K562 (cell line): ENCODE measurements around the gene GIPC3. TPM values are rescaled to one million over a fixed set of nuclear protein-coding genes. Genes with fewer than 3 reads are reported as not detected.
A peak's percentile ranks its signal among the peaks of the same experiment; 100 is the strongest.

Experiments
- CEBPG ChIP-seq, 3 experiments: fragments of 200-800 bp in 1 of 3; sonication (Bioruptor generic) in 1 of 3; sonication (generic) in 1 of 3; formaldehyde crosslinking in 1 of 3; IDR thresholded peaks in 2 of 3; conservative IDR thresholded peaks in 1 of 3; 2 replicates each; pipeline versions ENCODE4 v1.6.1 to v1.8.0; 2016 to 2022; ENCODE audit warnings: missing compliant biosample characterization in 2 of 3, missing genetic modification characterization in 2 of 3, mild to moderate bottlenecking in 1 of 3, missing genetic modification reagents in 1 of 3
- CHD4 ChIP-seq: fragments of 200-600 bp; sonication (generic); IDR thresholded peaks from 3 replicates; pipeline ENCODE4 v1.6.1; 2012; ENCODE audit warnings: low read depth, mild to moderate bottlenecking, mixed read lengths, low read length, inconsistent platforms; ENCODE audit not compliant: insufficient read depth, insufficient replicate concordance, poor library complexity, severe bottlenecking
- DNMT1 ChIP-seq: fragments of 450-650 bp; IDR thresholded peaks from 2 replicates; pipeline ENCODE4 v1.6.1; 2016; ENCODE audit warnings: antibody characterized with exemption, mild to moderate bottlenecking
- DPF2 ChIP-seq: fragments of 450-650 bp; IDR thresholded peaks from 2 replicates; pipeline ENCODE4 v1.6.1; 2016
- EHMT2 ChIP-seq: fragments of 450-650 bp; IDR thresholded peaks from 2 replicates; pipeline ENCODE4 v1.6.1; 2018; ENCODE audit warnings: antibody characterized with exemption
- EP400 ChIP-seq: fragments of 450-650 bp; IDR thresholded peaks from 2 replicates; pipeline ENCODE4 v1.6.1; 2017; ENCODE audit warnings: antibody characterized with exemption, mild to moderate bottlenecking, moderate library complexity
- ETS1 ChIP-seq: conservative IDR thresholded peaks from 2 replicates; pipeline ENCODE4 v1.6.1; 2011; ENCODE audit warnings: low read depth, mild to moderate bottlenecking, low read length; ENCODE audit not compliant: control insufficient read depth
- GTF2E2 ChIP-seq: fragments of 200-800 bp; sonication (Bioruptor generic); IDR thresholded peaks from 2 replicates; pipeline ENCODE4 v1.6.1; 2016; ENCODE audit warnings: missing genetic modification characterization, missing compliant biosample characterization
- KAT8 ChIP-seq: fragments of 450-650 bp; IDR thresholded peaks from 2 replicates; pipeline ENCODE4 v1.6.1; 2016; ENCODE audit warnings: low read depth, mild to moderate bottlenecking
- KLF16 ChIP-seq: IDR thresholded peaks from 2 replicates; pipeline ENCODE4 v1.6.1; 2016; ENCODE audit warnings: antibody characterized with exemption
- MAFF ChIP-seq: IDR thresholded peaks from 2 replicates; pipeline ENCODE4 v1.6.1; 2012; ENCODE audit warnings: low read length, improper control_type of control experiment
- MAZ ChIP-seq, 2 experiments: fragments of 450-650 bp in 1 of 2; sonication (generic) in 1 of 2; formaldehyde crosslinking; IDR thresholded peaks in 1 of 2; conservative IDR thresholded peaks in 1 of 2; 2 replicates each; pipeline versions ENCODE4 v1.4.0 to v1.5.0; 2020; ENCODE audit warnings: mild to moderate bottlenecking in 1 of 2, missing genetic modification reagents in 1 of 2
- MCM5 ChIP-seq: fragments of 450-650 bp; IDR thresholded peaks from 2 replicates; pipeline ENCODE4 v1.6.1; 2016; ENCODE audit warnings: low read depth
- MEIS2 ChIP-seq: fragments of 450-650 bp; IDR thresholded peaks from 2 replicates; pipeline ENCODE4 v1.6.1; 2014; ENCODE audit warnings: mild to moderate bottlenecking; ENCODE audit not compliant: partially characterized antibody
- NR2C2 ChIP-seq, 2 experiments: fragments of 200-800 bp in 1 of 2; sonication (Bioruptor generic) in 1 of 2; sonication (generic) in 1 of 2; formaldehyde crosslinking in 1 of 2; IDR thresholded peaks; 2 replicates each; pipeline versions ENCODE4 v1.6.1 to v1.8.0; 2016 to 2022; ENCODE audit warnings: mild to moderate bottlenecking in 1 of 2, missing compliant biosample characterization in 1 of 2, missing genetic modification characterization in 1 of 2, missing genetic modification reagents in 1 of 2
- PTTG1 ChIP-seq: fragments of 450-650 bp; IDR thresholded peaks from 2 replicates; pipeline ENCODE4 v1.6.1; 2016; ENCODE audit warnings: low read depth, mild to moderate bottlenecking, missing genetic modification characterization, missing compliant biosample characterization
- RBM15 ChIP-seq: fragments of 200-400 bp; formaldehyde crosslinking; IDR thresholded peaks from 2 replicates; pipeline ENCODE4 v1.6.1; 2018; ENCODE audit warnings: mild to moderate bottlenecking, low read length, moderate library complexity; ENCODE audit not compliant: insufficient read depth
- RHOXF2B ChIP-seq: fragments of 250-450 bp; sonication (Bioruptor Pico); conservative IDR thresholded peaks from 2 replicates; pipeline ENCODE4 v1.5.1; 2021
- SMAD1 ChIP-seq: fragments of 150-350 bp; IDR thresholded peaks from 2 replicates; pipeline ENCODE4 v1.6.1; 2014; ENCODE audit warnings: low read length, low read depth; ENCODE audit not compliant: partially characterized antibody
- SNIP1 ChIP-seq: fragments of 450-650 bp; IDR thresholded peaks from 2 replicates; pipeline ENCODE4 v1.7.1; 2017; ENCODE audit warnings: low read depth, mild to moderate bottlenecking
- U2AF1 ChIP-seq: fragments of 200-400 bp; formaldehyde crosslinking; optimal IDR thresholded peaks from 2 replicates; pipeline ENCODE3; 2017; ENCODE audit warnings: mild to moderate bottlenecking, low read depth, low read length, moderate library complexity
- XRCC5 ChIP-seq: fragments of 200-400 bp; formaldehyde crosslinking; IDR thresholded peaks from 2 replicates; pipeline ENCODE4 v1.6.1; 2017; ENCODE audit warnings: low read depth, mild to moderate bottlenecking, low read length
- ZNF143 ChIP-seq: sonication (generic); formaldehyde crosslinking; IDR thresholded peaks from 2 replicates; pipeline ENCODE4 v1.9.0; 2022; ENCODE audit warnings: mild to moderate bottlenecking, missing genetic modification reagents
- ZNF57 ChIP-seq: fragments of 450-650 bp; formaldehyde crosslinking; IDR thresholded peaks from 2 replicates; pipeline ENCODE4 v1.4.0; 2020; ENCODE audit warnings: mild to moderate bottlenecking, moderate library complexity
- ZNF79 ChIP-seq: fragments of 250-450 bp; sonication (Bioruptor Pico); IDR thresholded peaks from 2 replicates; pipeline ENCODE4 v1.4.0; 2020; ENCODE audit warnings: low read depth, mild to moderate bottlenecking, moderate library complexity
- polyA plus RNA-seq, 8 experiments: library from polyadenylated mRNA; depleted of rRNA in 4 of 8; stranded (reverse) in 5 of 8; unstranded in 3 of 8; fragments of >200 nt; fragmentation: Nextera tagmentation in 2 of 8; fragmentation: Illumina TruSeq in 1 of 8; extraction: Ambion mirVana in 2 of 8; extraction: Trizol in 1 of 8; gene quantifications; 2 replicates each; pipeline versions ENCODE4 v1.2.1 to v1.2.3, GENCODE V29; 2011 to 2014; ENCODE audit warnings: inconsistent platforms in 1 of 8, missing spikeins in 1 of 8
- total RNA-seq, 7 experiments: library from RNA; depleted of rRNA in 6 of 7; stranded (reverse); fragments of >200 nt in 6 of 7; fragmentation: Illumina TruSeq in 2 of 7; extraction: Trizol in 2 of 7; gene quantifications; 2 replicates each; pipeline versions ENCODE4 v1.2.1 to v1.2.3, GENCODE V29; 2011 to 2021; ENCODE audit warnings: low replicate concordance in 1 of 7
- TF ChIP-seq, protein P1 (sequence below): fragments of 450-650 bp; IDR thresholded peaks from 2 replicates; pipeline ENCODE4 v1.7.0; 2016; ENCODE audit warnings: borderline replicate concordance

Gene GIPC3
- total and polyA plus RNA-seq, 9 of the 15 experiments (the other 6 are each of a cell fraction or from before 2014, with no cell fraction given) = 0.03 to 3.6 (median 1.5) TPM; not detected in 1

GRCh38 chr19:3626473-3627350 lies 41.4 kb downstream of the GIPC3 start, which contains the start of gene CACTIN (continued):
- peak; percentile 78; the same call in 1 of the 2 replicates for TF ChIP-seq NR2C2 (CRISPR knock-in tag; IDR thresholded peaks at IDR 0.05)
- TF ChIP-seq NR2C2 (tag; IDR thresholded peaks at IDR 0.05) = peak; percentile 91
- no peak for TF ChIP-seq KLF16
- TF ChIP-seq GTF2E2 (tag) = no peak
- TF ChIP-seq MEIS2 = no peak
- peak; percentile 78 for TF ChIP-seq U2AF1
- TF ChIP-seq ZNF79 (CRISPR knock-in tag) = no peak
- no peak for TF ChIP-seq DPF2
- TF ChIP-seq, protein P1, sequence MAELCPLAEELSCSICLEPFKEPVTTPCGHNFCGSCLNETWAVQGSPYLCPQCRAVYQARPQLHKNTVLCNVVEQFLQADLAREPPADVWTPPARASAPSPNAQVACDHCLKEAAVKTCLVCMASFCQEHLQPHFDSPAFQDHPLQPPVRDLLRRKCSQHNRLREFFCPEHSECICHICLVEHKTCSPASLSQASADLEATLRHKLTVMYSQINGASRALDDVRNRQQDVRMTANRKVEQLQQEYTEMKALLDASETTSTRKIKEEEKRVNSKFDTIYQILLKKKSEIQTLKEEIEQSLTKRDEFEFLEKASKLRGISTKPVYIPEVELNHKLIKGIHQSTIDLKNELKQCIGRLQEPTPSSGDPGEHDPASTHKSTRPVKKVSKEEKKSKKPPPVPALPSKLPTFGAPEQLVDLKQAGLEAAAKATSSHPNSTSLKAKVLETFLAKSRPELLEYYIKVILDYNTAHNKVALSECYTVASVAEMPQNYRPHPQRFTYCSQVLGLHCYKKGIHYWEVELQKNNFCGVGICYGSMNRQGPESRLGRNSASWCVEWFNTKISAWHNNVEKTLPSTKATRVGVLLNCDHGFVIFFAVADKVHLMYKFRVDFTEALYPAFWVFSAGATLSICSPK = no peak
- TF ChIP-seq MAFF = no peak
- TF ChIP-seq XRCC5 = peak; percentile 51
- TF ChIP-seq EP400 = peak; percentile 93; the same call in 1 of the 2 replicates
- no peak for TF ChIP-seq SNIP1
- no peak for TF ChIP-seq ZNF57 (CRISPR knock-in tag)
- no peak for TF ChIP-seq KAT8
- TF ChIP-seq ZNF143 (CRISPR knock-in tag) = no peak
- no peak; the same call in 1 of the 2 replicates for TF ChIP-seq RHOXF2B
- no peak for TF ChIP-seq ETS1
- TF ChIP-seq EHMT2 = no peak
- TF ChIP-seq CEBPG (CRISPR knock-in tag; IDR thresholded peaks at IDR 0.05) = no peak
- no peak for TF ChIP-seq CEBPG (tag; conservative IDR thresholded peaks at IDR 0.05 in 1 of 2, IDR thresholded peaks at IDR 0.05 in 1 of 2)
- no peak for TF ChIP-seq DNMT1
- TF ChIP-seq PTTG1 (tag) = no peak
- TF ChIP-seq CHD4 = no peak
- no peak for TF ChIP-seq SMAD1
- peak; percentile 57 to 91; a peak in 3 of 4 replicates for TF ChIP-seq MAZ (CRISPR knock-in tag; conservative IDR thresholded peaks at IDR 0.05 in 1 of 2, IDR thresholded peaks at IDR 0.05 in 1 of 2)
- TF ChIP-seq RBM15 = no peak
- no peak for TF ChIP-seq MCM5
